Urothelium cell line (cell line): ENCODE data around the gene CTF1.
"Not testable (repeated sequence)": the region's sequence is repeated elsewhere in the genome, so short reads cannot be mapped to it uniquely, and the experiment has no call there.

Source experiments
- DNase-seq: peaks from one replicate; pipeline ENCODE4 v3.0.0; 2011; ENCODE audit warnings: low spot score, mixed read lengths
- FAIRE-seq: peaks from 2 replicates; lab custom pipeline; 2011; peaks lifted over from hg19 to GRCh38; lab: Jason Lieb, UNC

Gene CTF1

GRCh38 chr16:30927789-30928378 lies 31.5 kb downstream of the CTF1 start:
- FAIRE-seq (no peak), DNase-seq (peak; percentile 58)

- FAIRE-seq (no peak), DNase-seq (no peak)
Measured at GRCh38 chr16:30928390-30928789, 32.0 kb downstream of the CTF1 start.

GRCh38 chr16:30929167-30929566 lies 32.8 kb downstream of the CTF1 start:
- FAIRE-seq (no peak), DNase-seq (no peak)

GRCh38 chr16:30930160-30930571 lies 33.8 kb downstream of the CTF1 start:
- no peak for DNase-seq
- no peak for FAIRE-seq

GRCh38 chr16:30931068-30931650 lies 34.7 kb downstream of the CTF1 start:
- FAIRE-seq, result no peak
- no peak for DNase-seq

GRCh38 chr16:30934827-30935557 lies 38.6 kb downstream of the CTF1 start:
- DNase-seq (no peak), FAIRE-seq (no peak)

GRCh38 chr16:30937692-30938091 lies 41.3 kb downstream of the CTF1 start:
- FAIRE-seq, result no peak
- DNase-seq, result no peak

GRCh38 chr16:30939571-30939970 lies 43.2 kb downstream of the CTF1 start:
- not testable (repeated sequence) for DNase-seq, FAIRE-seq

- peak; percentile 77 for DNase-seq
- no peak for FAIRE-seq
Measured at GRCh38 chr16:30941600-30942425, 45.4 kb downstream of the CTF1 start.

- DNase-seq (no peak), FAIRE-seq (no peak)
Measured at GRCh38 chr16:30942426-30942806, 46.0 kb downstream of the CTF1 start.

GRCh38 chr16:30944352-30944751 lies 47.9 kb downstream of the CTF1 start:
- FAIRE-seq (no peak), DNase-seq (no peak)

- no peak for DNase-seq
- FAIRE-seq, result no peak
Measured at GRCh38 chr16:30946671-30947540, 50.5 kb downstream of the CTF1 start.

GRCh38 chr16:30947541-30947858 lies 51.1 kb downstream of the CTF1 start:
- no peak for DNase-seq

GRCh38 chr16:30947859-30948666 lies 51.6 kb downstream of the CTF1 start:
- DNase-seq (peak; percentile 87), FAIRE-seq (no peak)

More at GRCh38 chr16:30947541-30947858, 51.1 kb downstream of the CTF1 start:
- no peak for FAIRE-seq

GRCh38 chr16:30948667-30949649 lies 52.5 kb downstream of the CTF1 start, which contains the start of gene ORAI3:
ORAI3 (plus strand) TSS chr16:30949068; CDS start chr16:30949290, 222 bp downstream.
- no peak for FAIRE-seq
- peak; percentile 56 for DNase-seq

- no peak for FAIRE-seq
Measured at GRCh38 chr16:30949650-30950515, 53.5 kb downstream of the CTF1 start.

GRCh38 chr16:30950516-30951065 lies 54.2 kb downstream of the CTF1 start:
- DNase-seq (no peak), FAIRE-seq (no peak)

More at GRCh38 chr16:30949650-30950515, 53.5 kb downstream of the CTF1 start:
- DNase-seq, result peak; percentile 57
